K562 (cell line): Measurements from ENCODE around the gene SCN8A.

Experiments
- CBX1 ChIP-seq: sonication (generic); IDR thresholded peaks from 2 replicates; pipeline ENCODE4 v1.6.1; 2016; ENCODE audit warnings: antibody characterized with exemption, low read depth, mild to moderate bottlenecking
- CEBPZ ChIP-seq: fragments of 150-350 bp; IDR thresholded peaks from 2 replicates; pipeline ENCODE4 v1.6.1; 2014; ENCODE audit warnings: low read depth, mild to moderate bottlenecking, low read length, borderline replicate concordance
- HMG20B ChIP-seq: fragments of 250-450 bp; sonication (Bioruptor Pico); IDR thresholded peaks from 2 replicates; pipeline ENCODE4 v1.5.0; 2021; ENCODE audit warnings: mild to moderate bottlenecking
- MTA3 ChIP-seq: fragments of 450-650 bp; formaldehyde crosslinking; IDR thresholded peaks from 2 replicates; pipeline ENCODE4 v1.6.1; 2017; ENCODE audit warnings: mild to moderate bottlenecking, borderline replicate concordance
- MYNN ChIP-seq, 2 experiments: sonication (generic); formaldehyde crosslinking in 1 of 2; IDR thresholded peaks; 2 replicates each; pipeline versions ENCODE4 v1.5.0 to v1.6.1; 2016 to 2020; ENCODE audit warnings: antibody characterized with exemption in 1 of 2, missing genetic modification reagents in 1 of 2
- POLR2AphosphoS5 ChIP-seq: IDR thresholded peaks from 2 replicates; pipeline ENCODE4 v1.6.1; 2011; ENCODE audit warnings: mild to moderate bottlenecking, low read depth, low read length, moderate library complexity; ENCODE audit not compliant: control insufficient read depth, insufficient read depth
- PURB ChIP-seq: sonication (generic); formaldehyde crosslinking; IDR thresholded peaks from 2 replicates; pipeline ENCODE4 v1.9.0; 2021; ENCODE audit warnings: low read depth, mild to moderate bottlenecking, missing genetic modification reagents
- SMC3 ChIP-seq: conservative IDR thresholded peaks from 2 replicates; pipeline ENCODE4 v1.6.1; 2011; ENCODE audit warnings: low read depth, low read length, improper control_type of control experiment; ENCODE audit not compliant: insufficient read depth
- THAP7 ChIP-seq: fragments of 250-450 bp; sonication (Bioruptor Pico); IDR thresholded peaks from 2 replicates; pipeline ENCODE4 v1.5.0; 2021

GRCh38 chr12:51825216-51825615 lies 234.2 kb downstream of the SCN8A start:
- no peak for TF ChIP-seq PURB
- TF ChIP-seq THAP7: no peak
- TF ChIP-seq MYNN (IDR thresholded peaks at IDR 0.05): no peak
- no peak for TF ChIP-seq MYNN (CRISPR knock-in tag; IDR thresholded peaks at IDR 0.05)
- TF ChIP-seq POLR2AphosphoS5: no peak
- no peak for TF ChIP-seq MTA3
- TF ChIP-seq HMG20B (CRISPR knock-in tag): no peak
- TF ChIP-seq SMC3: no peak
- no peak for TF ChIP-seq CEBPZ
- no peak for TF ChIP-seq CBX1
